H7 (cell line): ENCODE data around the gene TNS2. TPM values are rescaled to one million over a fixed set of nuclear protein-coding genes. Genes with fewer than 3 reads are reported as not detected.

Experiments
- DNase-seq: peaks from one replicate; pipeline ENCODE4 v3.0.0; 2012
- H3K27me3 ChIP-seq: 2 replicates; pipeline ENCODE4 v1.6.0; 2011; ENCODE audit warnings: mild to moderate bottlenecking, low read length; ENCODE audit not compliant: control insufficient read depth, insufficient read depth
- H3K36me3 ChIP-seq: replicated peaks from 2 replicates; pipeline ENCODE4 v1.5.1; 2011; ENCODE audit warnings: low read length; ENCODE audit not compliant: control insufficient read depth, insufficient read depth
- H3K4me3 ChIP-seq: 2 replicates; pipeline ENCODE4 v1.5.1; 2011; ENCODE audit warnings: low read depth, mild to moderate bottlenecking, control low read depth, low read length, moderate library complexity; ENCODE audit not compliant: insufficient read depth
- total RNA-seq: library from RNA; depleted of rRNA; stranded (reverse); fragments of >200 nt; shearing (Covaris generic); gene quantifications from 2 replicates; pipeline ENCODE4 v1.2.3, GENCODE V29; 2014

Gene TNS2
- total RNA-seq, 1 experiment from 2014 or later: 7.6 TPM

DNA sequence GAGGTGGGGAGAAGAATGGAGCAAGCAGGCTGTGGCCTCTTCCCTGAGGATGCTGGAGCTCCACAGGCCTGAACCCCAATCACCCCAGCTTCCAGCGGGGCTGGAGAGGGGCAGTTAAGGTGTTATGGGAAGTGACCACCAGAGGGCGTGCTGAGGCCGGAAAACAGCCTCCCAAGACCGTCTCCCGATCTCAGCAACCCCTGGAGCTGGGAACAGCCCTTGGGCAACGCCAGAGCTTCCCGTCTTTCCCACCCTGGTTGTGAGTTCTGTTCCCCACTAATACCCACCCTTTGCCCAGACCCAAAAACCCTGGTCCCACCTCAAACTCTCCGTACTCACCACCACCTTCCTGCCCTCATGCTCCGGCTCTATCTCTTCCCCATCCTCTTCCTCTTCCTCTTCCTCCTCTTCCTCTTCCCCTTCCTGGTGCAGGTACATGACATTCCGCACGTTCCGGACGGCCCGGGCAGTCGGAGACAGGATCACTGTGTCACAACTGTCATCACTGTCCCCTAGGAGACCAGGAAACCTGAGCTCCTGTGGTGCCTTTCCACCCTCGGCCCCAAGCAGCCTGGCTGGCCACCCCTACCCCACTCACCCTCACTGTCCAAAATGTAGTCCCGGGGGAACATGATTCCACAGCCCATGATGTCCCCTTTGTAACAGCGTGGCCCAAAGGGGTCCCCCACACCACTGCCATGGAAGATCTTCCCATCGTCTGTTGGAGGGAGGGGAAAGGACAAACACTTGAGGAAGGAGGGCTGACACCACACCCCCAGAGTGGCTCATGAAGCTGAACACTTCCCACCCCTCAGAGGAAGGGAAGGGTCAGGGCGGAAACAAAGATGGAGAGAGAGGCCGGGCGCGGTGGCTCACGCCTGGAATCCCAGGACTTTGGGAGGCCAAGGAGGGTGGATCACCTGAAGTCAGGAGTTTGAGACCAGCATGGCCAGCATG, 16.4 kb downstream of the TNS2 start:
- Histone ChIP-seq H3K36me3 (peaks cover 1% of the 10 kb centered on the region), H3K4me3 (no peak overlapping the region), H3K27me3 (no peaks in the 10 kb centered on the region; the same call in 1 of the 2 replicates)
- peak; percentile 96 for DNase-seq

DNA sequence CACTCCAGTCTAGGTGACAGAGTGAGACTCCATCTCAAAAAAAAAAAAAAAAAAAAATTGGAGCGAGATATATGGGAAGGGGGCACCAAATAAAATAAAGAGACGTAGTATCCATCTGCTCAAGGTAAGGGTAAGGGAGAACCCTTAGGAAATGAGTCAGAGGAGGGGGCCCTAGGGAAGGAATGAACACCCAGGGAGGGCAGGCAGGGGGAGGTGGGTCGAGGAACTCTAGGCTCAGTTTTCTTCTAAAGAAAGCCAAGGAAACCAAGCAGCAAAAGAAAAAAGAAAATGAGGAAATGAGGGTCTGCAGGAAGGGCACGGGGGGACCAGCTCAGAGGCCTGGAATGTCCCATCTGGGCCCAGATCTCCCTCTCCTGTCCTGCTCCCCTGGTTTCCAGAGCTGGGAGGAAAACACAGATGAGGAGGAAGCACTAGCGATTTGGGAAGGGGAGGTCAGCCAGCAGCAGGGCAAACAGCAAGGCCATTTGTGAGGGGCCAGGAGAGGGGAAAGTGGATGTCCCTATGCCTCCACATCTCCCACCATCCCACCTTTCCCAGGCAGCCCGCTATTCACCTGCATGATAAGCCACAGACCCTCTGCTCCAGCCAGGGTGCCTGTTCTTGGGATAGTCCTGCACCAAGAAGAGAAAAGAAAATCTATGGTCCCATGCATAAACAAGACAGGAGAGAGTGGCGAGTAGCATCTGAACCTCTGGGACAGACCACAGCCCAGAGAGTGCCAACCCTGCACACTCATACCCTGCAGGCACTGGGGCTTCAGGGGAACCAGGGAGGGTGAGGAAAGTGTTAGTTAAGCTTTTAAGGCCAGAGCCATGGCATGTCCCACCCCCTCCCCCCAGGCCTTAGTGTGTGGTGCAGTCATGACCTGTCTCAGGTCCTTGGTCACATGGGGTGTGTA, 17.5 kb downstream of the TNS2 start:
- H3K36me3 ChIP-seq: peaks cover 1% of the 10 kb centered on the region
- peak; percentile 37 for DNase-seq
- no peak overlapping the region for H3K4me3 ChIP-seq
- no peaks in the 10 kb centered on the region; the same call in 1 of the 2 replicates for H3K27me3 ChIP-seq

DNA sequence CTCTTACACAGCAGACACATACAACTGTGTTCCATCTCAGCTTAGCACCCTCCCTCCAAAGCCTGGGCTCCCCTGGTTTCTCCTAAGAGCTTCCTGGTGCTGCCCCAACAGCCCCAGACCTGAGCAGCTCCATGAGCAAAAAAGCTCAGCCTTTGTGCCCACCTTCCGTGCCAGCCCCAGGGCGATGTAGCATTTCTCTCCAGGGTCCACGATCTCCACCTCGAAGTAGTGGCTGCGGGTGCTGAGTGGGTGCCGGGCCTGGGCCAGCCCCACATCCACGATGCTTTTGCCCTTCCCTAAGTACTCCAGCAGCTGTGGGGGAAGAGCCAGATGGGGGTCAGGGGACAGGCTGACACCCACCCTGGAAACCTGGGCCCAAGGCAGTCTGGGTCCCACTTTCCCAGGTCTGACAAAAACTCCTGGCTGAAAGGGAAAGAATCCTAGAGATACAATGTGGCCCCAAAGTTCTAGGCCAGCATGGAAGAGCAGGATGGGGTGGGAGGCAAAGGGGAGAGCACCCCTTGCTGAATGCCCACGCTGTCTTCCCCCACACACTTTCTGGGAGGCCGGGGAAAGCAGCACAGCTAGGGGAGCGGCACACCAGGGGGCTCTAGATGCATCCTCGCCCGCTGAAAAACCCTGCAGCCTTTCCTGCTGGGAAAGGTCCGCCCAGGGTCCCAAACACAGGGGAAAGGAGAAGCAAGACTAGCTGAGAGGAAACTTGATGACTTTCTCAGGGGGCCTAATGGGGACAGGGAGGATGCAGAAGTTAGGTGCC, 18.3 kb downstream of the TNS2 start:
- peak; percentile 53 for DNase-seq
- Histone ChIP-seq H3K4me3 (no peak overlapping the region), H3K27me3 (no peaks in the 10 kb centered on the region), H3K36me3 (peaks cover 1% of the 10 kb centered on the region)

DNA sequence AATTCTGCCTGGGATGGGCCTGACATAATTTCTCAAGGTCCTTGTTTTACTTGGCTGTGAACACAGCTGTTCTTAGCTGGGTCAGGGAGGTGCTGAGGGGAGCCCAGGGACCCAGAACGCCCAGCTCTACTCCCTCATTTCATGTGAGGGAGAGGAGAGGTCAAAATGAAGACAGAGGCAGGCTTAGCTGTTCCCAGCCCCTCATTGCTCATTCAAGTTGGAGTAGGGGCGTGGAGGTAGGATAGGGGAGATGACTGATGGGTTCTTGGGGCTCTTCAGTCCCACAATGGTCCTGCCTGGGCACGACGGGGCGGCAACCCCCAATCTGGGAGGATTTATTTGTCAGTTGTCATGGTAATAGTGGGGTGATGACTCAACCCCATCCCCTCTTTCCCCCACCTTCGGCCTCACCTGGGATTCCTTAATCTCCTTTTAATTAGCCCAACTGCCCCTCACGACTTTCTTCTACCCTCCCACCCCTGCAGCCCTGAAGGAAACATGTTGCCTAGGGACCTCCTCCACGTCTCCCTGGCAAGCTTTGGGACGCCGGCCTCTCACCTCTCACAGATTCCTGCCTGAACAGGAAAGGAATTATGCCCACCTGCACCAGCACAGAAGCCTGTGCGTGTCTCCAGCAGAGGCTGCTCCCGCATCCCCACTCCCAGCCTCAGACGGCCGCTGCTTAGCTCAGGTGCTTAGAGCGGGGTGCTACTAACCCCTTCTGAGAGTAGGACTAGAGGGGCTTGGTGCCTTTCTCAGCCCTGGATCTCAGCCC, 19.1 kb downstream of the TNS2 start:
- DNase-seq: peak; percentile 67
- Histone ChIP-seq H3K27me3 (no peaks in the 10 kb centered on the region), H3K36me3 (peaks cover 1% of the 10 kb centered on the region), H3K4me3 (no peak overlapping the region)

DNA sequence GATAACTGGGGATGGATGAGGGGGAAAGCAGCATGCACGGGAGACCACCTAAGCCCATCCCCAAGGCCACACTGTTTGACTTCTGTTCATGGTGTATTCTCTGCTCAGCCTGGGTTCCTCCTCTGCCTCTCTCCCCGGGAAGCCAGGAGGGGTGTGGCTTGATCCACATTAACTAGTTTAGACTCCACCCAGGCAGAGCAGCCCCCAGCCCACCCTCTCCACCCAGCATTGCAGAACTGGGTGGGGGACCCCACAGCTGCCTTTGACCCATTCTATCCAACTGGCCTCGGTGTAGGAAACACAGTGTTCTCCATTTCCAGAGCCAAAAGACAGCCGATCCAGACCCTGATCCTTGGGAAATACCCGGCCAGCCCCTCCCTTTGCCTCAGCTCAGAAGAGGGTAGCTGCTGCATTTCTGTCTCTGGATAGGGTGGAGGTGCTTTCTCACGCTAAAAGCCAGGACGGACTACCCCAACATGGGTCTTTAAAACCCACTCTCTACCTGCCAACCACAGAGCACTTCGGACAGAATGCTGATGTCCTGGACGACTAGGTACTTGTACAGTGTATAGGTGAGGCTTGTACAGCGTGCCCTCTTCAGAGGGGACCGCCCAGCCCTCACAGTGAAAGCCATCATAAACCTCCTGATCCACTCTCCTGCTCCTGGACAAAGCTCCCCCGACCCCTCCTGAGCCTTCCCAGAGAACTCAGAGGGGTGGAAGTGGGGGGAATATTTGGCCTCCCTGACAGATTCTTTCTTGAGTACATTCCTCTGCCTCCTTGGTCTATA, 20.0 kb downstream of the TNS2 start:
- DNase-seq: peak; percentile 66

DNA sequence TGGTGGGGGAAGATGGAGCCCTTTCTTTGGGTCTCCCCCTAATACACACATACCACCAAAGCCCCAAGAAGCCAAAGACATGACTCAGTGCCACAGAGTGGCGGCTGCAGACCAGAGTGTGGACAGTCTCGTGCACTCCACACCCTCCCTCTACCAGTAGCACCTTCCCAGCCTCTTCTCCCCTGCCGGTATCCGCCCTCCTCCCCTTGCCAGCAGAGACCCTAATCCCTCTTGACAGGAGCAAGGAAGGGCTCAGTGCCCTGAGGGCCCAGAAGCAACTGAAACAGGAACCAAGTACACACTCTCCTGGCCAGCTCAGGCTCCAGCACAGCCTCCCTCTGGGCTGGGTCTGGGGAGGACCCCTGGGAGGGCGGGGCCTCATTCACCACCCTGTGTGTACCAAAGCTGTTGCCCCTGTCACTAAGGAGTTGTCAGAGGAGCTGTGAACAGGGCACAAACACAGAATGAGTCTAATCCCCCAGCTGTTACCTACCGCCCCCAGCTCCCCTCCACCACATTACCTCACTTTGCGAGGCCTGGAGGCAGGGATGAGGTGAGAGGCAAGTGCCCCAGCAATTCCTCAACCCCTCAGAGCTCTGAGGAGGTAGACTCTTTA, 21.1 kb downstream of the TNS2 start:
- DNase-seq: peak; percentile 43
- no peaks in the 10 kb centered on the region for H3K27me3 ChIP-seq
- no peaks in the 10 kb centered on the region; the same call in 1 of the 2 replicates for H3K36me3 ChIP-seq
- no peak overlapping the region for H3K4me3 ChIP-seq

More for the DNA sequence above, 20.0 kb downstream of the TNS2 start:
- Histone ChIP-seq H3K4me3 (no peak overlapping the region), H3K27me3 (no peaks in the 10 kb centered on the region), H3K36me3 (peaks cover 1% of the 10 kb centered on the region)

DNA sequence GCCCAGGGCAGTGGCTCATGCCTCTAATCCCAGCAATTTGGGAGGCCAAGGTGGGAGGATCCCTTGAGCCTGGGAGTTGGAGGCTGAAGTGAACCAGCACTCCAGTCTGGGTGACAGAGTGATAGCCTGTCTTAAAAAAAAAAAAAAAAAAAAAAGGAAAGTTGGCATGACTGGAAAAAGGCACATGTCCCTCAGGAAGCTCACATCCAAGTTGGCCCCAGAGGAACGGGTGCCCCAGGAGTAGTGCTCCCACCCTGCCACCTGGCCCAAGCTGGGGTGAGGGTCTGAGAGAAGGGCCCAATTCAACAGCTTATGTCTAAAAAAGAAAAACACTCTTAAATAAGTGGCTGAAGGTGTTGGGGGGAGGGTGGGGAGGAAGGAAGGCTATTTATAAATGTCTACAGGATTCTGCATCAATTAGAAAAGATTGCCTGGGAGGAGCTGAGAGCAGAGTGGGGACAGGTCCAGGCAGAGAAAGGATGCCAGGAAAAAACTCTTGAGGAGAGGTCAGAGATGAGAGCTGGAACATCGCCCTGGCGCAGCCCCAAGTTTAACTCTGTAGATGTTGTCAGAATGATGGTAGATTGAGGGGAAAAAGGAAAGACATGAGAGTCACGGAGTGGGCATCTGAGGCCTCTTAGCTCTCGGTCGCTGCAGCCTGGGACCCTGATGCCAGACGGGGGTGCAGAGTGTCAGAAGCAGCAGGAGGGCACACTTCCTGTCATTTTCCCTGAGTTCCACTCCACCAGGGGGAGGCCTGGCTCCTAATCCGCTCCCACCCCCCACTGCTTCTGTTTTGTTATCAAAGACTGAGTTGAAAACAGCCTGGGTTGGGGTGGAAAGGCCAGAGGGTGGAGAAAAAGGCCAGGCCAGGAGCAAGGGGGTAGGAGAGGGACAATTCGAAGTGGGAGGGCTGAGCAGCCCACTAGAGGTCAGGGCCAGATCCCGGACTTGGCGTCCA, 22.0 kb downstream of the TNS2 start:
- no peaks in the 10 kb centered on the region for H3K27me3 ChIP-seq
- no peak overlapping the region for H3K4me3 ChIP-seq
- no peaks in the 10 kb centered on the region; the same call in 1 of the 2 replicates for H3K36me3 ChIP-seq
- DNase-seq: peak; percentile 86

DNA sequence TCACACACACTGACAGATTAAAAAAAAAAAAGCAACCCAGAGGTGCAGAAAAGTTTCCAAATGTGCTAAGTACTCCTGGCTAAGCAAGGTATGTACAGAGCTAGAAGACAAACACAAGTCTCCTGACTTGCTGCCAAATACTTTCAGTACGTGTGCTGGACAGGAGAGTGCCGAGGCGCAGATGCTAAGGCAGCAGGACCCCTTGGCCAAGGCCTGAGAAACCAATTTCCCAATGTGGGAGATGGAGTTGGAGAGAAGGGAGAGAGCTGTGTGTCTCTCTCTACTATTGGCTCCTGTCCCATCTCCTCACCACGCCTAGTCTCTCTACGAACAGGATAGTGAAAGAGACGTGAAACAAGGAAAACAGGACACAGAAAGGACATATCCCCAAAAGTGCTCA, 24.0 kb downstream of the TNS2 start:
- DNase-seq: peak; percentile 8
- H3K27me3 ChIP-seq: no peaks in the 10 kb centered on the region
- no peak overlapping the region for H3K4me3 ChIP-seq
- H3K36me3 ChIP-seq: no peaks in the 10 kb centered on the region; the same call in 1 of the 2 replicates

DNA sequence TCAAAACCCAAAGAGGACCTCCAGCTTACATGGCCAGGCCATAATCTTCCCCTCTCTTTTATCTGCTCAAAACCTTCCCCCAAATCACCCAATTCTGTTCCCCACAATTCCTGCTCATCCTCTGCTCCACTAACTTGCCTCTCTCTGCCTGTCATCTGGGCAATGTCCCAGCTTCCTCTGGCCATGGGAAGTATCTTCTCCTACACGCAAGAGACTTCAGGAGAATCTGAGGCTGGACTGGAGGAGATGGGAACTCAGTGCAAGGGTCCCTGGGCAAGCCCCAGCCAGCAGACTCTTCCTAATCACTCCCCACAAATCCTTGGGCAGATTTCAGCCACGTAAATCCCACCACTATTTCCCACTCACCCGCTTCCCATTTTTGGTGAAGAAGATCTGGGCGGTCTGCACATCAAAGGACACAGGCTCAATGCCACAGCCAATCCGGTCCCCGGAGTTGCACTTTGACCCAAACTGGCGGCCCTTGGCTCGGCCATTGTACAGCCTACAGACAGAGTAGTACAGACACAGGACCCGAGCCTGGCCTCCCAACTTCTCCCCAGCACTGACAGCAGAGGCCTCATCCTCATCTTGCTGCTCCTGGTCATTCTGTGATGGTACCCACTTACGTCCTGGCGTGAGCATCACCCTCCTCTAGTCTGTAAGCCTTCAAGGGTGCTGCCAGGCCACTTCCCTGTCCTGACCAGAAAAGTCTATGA, 24.6 kb downstream of the TNS2 start:
- DNase-seq: peak; percentile 10
- no peaks in the 10 kb centered on the region; the same call in 1 of the 2 replicates for H3K36me3 ChIP-seq
- no peak overlapping the region for H3K4me3 ChIP-seq
- H3K27me3 ChIP-seq: no peaks in the 10 kb centered on the region

DNA sequence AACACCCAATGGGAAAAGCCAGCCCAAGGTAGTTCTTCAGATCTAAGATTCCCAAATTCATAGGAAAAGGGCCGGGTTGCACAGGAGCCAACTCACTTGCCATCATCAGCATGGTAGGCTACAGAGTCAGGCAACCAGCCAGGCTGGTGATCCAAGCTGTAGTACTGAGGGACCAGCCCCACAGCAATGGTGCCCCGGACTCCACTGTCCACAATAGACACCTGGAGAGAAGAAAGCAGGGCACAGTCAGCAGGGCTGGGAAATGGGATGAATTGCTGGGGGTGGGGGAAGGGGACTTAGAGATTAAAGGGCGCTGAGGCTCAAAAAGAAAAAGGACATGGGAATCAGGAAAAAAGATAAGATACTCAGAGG, 25.1 kb downstream of the TNS2 start:
- H3K36me3 ChIP-seq: no peaks in the 10 kb centered on the region; the same call in 1 of the 2 replicates
- no peak overlapping the region for H3K4me3 ChIP-seq
- peak; percentile 7 for DNase-seq
- H3K27me3 ChIP-seq: peaks cover 2% of the 10 kb centered on the region; the same call in 1 of the 2 replicates

DNA sequence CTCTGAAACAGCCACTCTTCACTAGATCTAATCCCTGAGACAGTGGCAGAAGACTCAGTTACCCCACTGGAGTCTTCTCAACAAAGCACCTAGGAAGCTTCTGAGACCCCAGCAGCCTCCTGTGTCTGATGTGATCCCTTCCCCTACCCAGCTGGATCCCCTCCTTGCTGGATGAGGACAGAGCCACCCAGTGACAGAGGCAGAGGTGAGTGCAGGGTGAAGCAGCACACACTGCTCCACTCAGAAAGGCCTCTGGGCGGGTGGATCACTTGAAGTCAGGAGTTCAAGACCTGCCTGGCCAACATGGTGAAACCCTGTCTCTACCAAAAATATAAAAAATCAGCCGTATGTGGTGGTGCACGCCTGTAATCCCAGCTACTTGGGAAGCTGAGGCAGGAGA, 26.6 kb downstream of the TNS2 start:
- Histone ChIP-seq H3K36me3 (no peaks in the 10 kb centered on the region; the same call in 1 of the 2 replicates), H3K27me3 (peaks cover 10% of the 10 kb centered on the region), H3K4me3 (no peak overlapping the region)
- DNase-seq: peak; percentile 6
